GM23338 (cell line): ENCODE data around the gene AKIRIN2.
"Not testable (repeated sequence)": the region's sequence is repeated elsewhere in the genome, so short reads cannot be mapped to it uniquely, and the experiment has no call there.

Source experiments
- CTCF ChIP-seq, 2 experiments: fragments of 200-600 bp in 1 of 2; sonication (generic) in 1 of 2; conservative IDR thresholded peaks; 2 replicates each; pipeline versions ENCODE4 v1.5.1 to v1.6.1; 2016 to 2017; ENCODE audit warnings: antibody characterized with exemption in 2 of 2, low read depth in 2 of 2, mild to moderate bottlenecking in 2 of 2, moderate library complexity in 1 of 2
- POLR2AphosphoS5 ChIP-seq: IDR thresholded peaks from 2 replicates; pipeline ENCODE4 v1.6.1; 2016; ENCODE audit warnings: antibody characterized with exemption, low read depth

- TF ChIP-seq CTCF (conservative IDR thresholded peaks at IDR 0.05; ENCODE audit: low read depth in 2 of 2); POLR2AphosphoS5: not testable (repeated sequence)
These were observed 6.8 kb upstream of the AKIRIN2 start for GRCh38 chr6:87708581-87709427.
